ENCODE measurements around the gene FBXL7. TPM values are rescaled to one million over a fixed set of nuclear protein-coding genes. Genes with fewer than 3 reads are reported as not detected.

The FBXL7 gene
- total and polyA plus RNA-seq, 2 of the 8 experiments (the other 6 are each of a cell fraction or from before 2014, with no cell fraction given), result 17.7 to 17.8 TPM

GRCh38 chr5:15719784-15720183 is 219.8 kb downstream of the FBXL7 start:
- Histone ChIP-seq H3K4me3 (ENCODE audit: extremely low read depth in 1 of 4, insufficient read depth in 2 of 4, low read depth in 3 of 4, low read length in 4 of 4) (no peak overlapping the region), H3K9ac (replicated peaks in 1 of 4; ENCODE audit: extremely low read depth in 1 of 4, low read depth in 3 of 4, low read length in 3 of 4) (peak overlapping the region in 1 of 4 experiments; percentile 34; a peak in 1 of 7 replicates), H2BK120ac (replicated peaks; ENCODE audit: low read depth, low read length) (no peak overlapping the region), H3K27me3 (replicated peaks in 1 of 4; ENCODE audit: control insufficient read depth in 3 of 4, extremely low read depth in 1 of 4, insufficient read depth in 3 of 4, low read length in 3 of 4) (no peaks in the 10 kb centered on the region), H3K23ac (ENCODE audit: insufficient read length) (no peak overlapping the region), H3K79me1 (ENCODE audit: low read depth, low read length) (no peaks in the 10 kb centered on the region; the same call in 1 of the 2 replicates), H3K9me3 (ENCODE audit: insufficient read depth in 2 of 2, low read depth in 1 of 2, low read length in 1 of 2) (no peaks in the 10 kb centered on the region), H4K91ac (replicated peaks; ENCODE audit: insufficient read length, low read length) (no peak overlapping the region), H4K5ac (ENCODE audit: insufficient read length, low read depth, low read length) (no peak overlapping the region), H4K8ac (ENCODE audit: extremely low read depth, insufficient read depth, low read length) (no peak overlapping the region), H3K36me3 (ENCODE audit: control insufficient read depth in 2 of 4, insufficient read depth in 4 of 4, low read length in 3 of 4) (no peaks in the 10 kb centered on the region), H3K27ac (ENCODE audit: low read depth, low read length) (no peak overlapping the region), H3K56ac (replicated peaks; ENCODE audit: insufficient read length, low read depth, low read length) (no peak overlapping the region), H3K4ac (replicated peaks; ENCODE audit: insufficient read length, low read depth, low read length) (no peak overlapping the region), H3K4me2 (ENCODE audit: insufficient read depth in 1 of 2, low read depth in 2 of 2, low read length in 2 of 2) (no peak overlapping the region), H2BK5ac (ENCODE audit: low read depth, low read length) (no peak overlapping the region), H2BK15ac (ENCODE audit: low read length) (no peak overlapping the region), H2BK20ac (ENCODE audit: low read length) (no peak overlapping the region), H3K23me2 (ENCODE audit: low read depth, low read length) (no peaks in the 10 kb centered on the region), H3K79me2 (ENCODE audit: control insufficient read depth in 1 of 2, insufficient read depth in 2 of 2, low read length in 2 of 2) (0 out of 4 replicates have a peak, but pooled peaks cover 0 to 5% of the 10 kb centered on the region in 2 experiments), H2BK12ac (ENCODE audit: low read depth, low read length) (no peak overlapping the region), H4K20me1 (replicated peaks in 1 of 2; ENCODE audit: control insufficient read depth in 1 of 2, insufficient read depth in 2 of 2, low read length in 2 of 2) (no peaks in the 10 kb centered on the region), H3K18ac (ENCODE audit: extremely low read depth, low read length) (no peak overlapping the region), H3K4me1 (replicated peaks in 1 of 4; ENCODE audit: control insufficient read depth in 3 of 4, insufficient read depth in 4 of 4, low read length in 3 of 4) (peaks cover 0 to 9% (median 7%) of the 10 kb centered on the region in 4 experiments; a peak in 2 of 7 replicates), H2AK5ac (ENCODE audit: low read depth, low read length) (no peak overlapping the region), H2AFZ (ENCODE audit: low read length) (no peak overlapping the region), H3K14ac (ENCODE audit: insufficient read length) (no peak overlapping the region)
- DNase-seq (ENCODE audit: low read depth in 1 of 2, low spot score in 2 of 2), result no peak
- WGBS, 2 experiments (ENCODE audit: extremely low coverage in 1 of 2, insufficient coverage in 1 of 2, insufficient read length in 1 of 2, insufficient replicate concordance in 2 of 2, low coverage in 1 of 2, low lambda C conversion rate in 2 of 2, missing lambda C conversion rate in 1 of 2), result 79% methylated on average over 4 of the region's 4 CpGs; no CpG with 5 or more reads in 1 of the 2 experiments
- POLR2A ChIA-PET (ENCODE audit: partially characterized antibody), result no interaction called here
- FAIRE-seq, result peak; percentile 48
- TF ChIP-seq CBX5 (IDR thresholded peaks at IDR 0.05; ENCODE audit: low read depth, low read length), result no peak
- CTCF ChIA-PET (ENCODE audit: partially characterized antibody), result interaction anchor here (1.0 to 1.1 kb wide), 2 partner anchors 9 to 37 kb away, joined by 3 to 5 read pairs; no protein-coding TSS in a partner anchor

Data from H1 (cell line).